Measurements from ENCODE around the gene SLC9A3.

DNA sequence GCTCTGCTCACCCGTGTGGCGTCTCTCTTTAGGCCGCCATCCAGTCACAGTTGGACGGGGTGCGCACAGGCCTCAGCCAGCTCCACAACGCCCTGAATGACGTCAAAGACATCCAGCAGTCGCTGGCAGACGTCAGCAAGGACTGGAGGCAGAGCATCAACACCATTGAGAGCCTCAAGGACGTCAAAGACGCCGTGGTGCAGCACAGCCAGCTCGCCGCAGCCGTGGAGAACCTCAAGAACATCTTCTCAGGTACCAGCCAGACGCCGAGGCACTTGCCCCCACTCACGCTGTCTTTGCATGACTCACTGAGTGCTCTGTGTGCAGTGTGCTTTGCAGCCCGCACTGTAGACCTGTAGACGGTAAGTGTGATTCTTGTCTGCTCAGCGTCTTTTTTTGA is 76.7 kb downstream of the SLC9A3 start:
- TF ChIP-seq CTCF (IDR thresholded peaks at IDR 0.05) (no peak), POLR2A (IDR thresholded peaks at IDR 0.05) (no peak)
